C4-2B (cell line): ENCODE measurements around the gene PHKB.

Experiments
- H3K27ac ChIP-seq: fragments of 450-650 bp; 2 replicates; pipeline ENCODE4 v1.5.1; 2017
- CTCF ChIP-seq: fragments of 450-650 bp; conservative IDR thresholded peaks from 2 replicates; pipeline ENCODE4 v1.5.1; 2017; ENCODE audit warnings: mild to moderate bottlenecking
- ZFX ChIP-seq: fragments of 450-650 bp; IDR thresholded peaks from 2 replicates; pipeline ENCODE4 v1.6.1; 2017

Gene PHKB

GRCh38 chr16:47727131-47727530 is 266.0 kb downstream of the PHKB start:
- no peak overlapping the region for H3K27ac ChIP-seq
- TF ChIP-seq CTCF (no peak), ZFX (no peak)

DNA sequence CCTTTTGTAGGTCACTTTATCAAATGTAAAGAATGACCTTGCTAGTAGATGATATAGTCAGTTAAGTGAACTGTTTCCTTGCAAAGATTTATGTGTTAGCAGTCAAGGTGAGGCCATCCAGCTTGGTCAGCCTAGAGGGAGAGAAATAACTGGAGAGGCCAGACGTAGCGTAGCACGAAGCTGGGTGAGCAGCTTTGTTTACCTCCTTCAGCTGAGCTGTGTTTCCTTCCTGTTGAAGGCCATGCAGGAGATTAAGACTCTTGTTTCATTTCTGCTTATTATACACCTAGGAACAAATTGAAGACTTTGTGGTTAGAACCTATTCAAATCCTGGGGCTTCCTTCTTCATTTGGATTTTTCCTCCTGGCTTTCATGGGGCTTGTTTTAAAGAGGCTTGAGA is 267.1 kb downstream of the PHKB start:
- TF ChIP-seq ZFX, result no peak
- no peak for TF ChIP-seq CTCF
- H3K27ac ChIP-seq, result no peak overlapping the region

DNA sequence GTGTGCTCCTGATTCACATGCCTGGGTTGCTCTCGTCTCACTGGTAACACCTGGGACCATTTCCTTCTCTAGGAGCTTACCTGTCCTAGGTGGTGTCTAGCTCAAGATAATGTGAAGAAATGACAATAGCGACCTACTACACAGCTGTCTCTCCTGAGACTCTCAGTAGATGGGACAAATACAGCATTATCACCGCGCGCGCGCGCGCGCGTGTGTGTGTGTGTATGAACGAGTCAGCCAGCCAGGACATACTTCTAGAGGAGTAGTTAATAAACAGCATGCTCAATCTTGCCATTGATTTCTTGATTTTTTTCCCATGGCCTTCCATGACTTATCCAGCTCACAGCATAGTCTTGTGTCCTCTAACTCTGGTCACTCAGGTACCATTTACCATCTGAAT is 268.6 kb downstream of the PHKB start:
- TF ChIP-seq ZFX, result no peak
- TF ChIP-seq CTCF, result no peak
- H3K27ac ChIP-seq, result no peak overlapping the region

DNA sequence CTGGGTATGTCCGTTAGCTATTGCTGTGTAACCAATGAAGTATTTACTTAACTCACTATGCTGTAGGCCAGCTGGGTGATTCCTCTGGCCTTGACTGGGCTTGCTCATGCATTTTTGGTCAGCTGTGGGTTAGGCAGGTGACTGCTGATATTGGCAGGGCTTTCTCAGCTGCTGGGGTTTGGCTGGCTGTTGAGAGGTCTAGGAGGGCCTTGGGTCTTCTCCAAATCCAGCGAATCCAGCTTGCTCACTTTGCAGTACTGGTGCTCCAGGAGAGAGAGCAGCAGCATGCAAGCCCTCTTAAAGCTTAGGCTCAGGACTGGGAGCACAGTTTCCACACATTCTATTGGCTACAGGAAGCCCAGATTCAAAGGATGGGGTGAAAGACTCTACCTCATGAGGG is 270.1 kb downstream of the PHKB start:
- TF ChIP-seq ZFX (no peak), CTCF (no peak)
- H3K27ac ChIP-seq, result no peak overlapping the region

DNA sequence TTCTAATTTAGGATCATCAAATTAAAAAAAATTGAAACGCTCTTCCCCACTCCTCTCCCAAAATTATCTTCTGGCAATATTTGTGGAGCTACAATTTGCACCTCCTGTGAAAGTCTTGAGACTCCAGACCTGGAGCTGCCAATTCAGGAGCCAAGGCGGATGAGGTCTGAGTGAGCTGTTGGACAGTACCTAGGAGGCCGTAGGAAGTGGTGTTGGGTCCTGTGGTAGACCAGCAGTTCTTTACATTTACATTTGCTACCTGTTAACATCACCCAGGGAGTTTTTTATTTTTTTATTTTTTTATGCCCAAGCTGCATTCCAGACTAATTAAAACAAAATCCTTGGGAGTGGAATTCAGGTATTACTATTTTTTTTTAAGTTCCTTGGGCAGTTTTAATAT is 271.0 kb downstream of the PHKB start:
- no peak for TF ChIP-seq CTCF
- no peak for TF ChIP-seq ZFX
- H3K27ac ChIP-seq, result no peak overlapping the region

DNA sequence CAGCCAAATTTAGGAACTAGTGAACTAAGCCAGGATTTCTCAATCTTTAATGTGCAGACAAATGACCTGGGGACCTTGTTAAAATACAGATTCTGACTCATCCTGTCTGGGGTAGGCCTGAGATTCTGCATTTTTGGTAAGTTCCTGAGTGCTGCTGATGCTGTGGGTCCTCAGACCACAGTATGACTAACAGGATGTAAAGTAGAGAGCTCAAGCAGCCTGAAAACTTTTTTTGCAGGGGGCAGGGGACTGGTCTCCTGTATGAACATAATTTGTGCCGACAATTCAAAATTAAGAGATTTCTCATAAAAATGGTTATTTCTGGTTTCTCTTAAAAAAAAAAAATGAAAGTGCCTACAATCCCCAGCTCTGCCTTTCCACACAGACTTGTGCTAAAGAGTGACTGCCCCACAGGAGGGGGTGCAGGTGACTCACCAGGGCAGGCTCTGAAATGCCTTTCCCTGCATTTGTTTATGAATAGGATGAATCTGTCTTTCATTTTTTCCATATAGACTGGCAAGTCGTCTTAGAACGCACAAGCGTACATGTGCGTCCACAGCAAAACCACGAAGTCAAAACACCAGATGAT is 271.5 kb downstream of the PHKB start:
- TF ChIP-seq ZFX, result no peak
- no peak for TF ChIP-seq CTCF
- no peak overlapping the region for H3K27ac ChIP-seq

DNA sequence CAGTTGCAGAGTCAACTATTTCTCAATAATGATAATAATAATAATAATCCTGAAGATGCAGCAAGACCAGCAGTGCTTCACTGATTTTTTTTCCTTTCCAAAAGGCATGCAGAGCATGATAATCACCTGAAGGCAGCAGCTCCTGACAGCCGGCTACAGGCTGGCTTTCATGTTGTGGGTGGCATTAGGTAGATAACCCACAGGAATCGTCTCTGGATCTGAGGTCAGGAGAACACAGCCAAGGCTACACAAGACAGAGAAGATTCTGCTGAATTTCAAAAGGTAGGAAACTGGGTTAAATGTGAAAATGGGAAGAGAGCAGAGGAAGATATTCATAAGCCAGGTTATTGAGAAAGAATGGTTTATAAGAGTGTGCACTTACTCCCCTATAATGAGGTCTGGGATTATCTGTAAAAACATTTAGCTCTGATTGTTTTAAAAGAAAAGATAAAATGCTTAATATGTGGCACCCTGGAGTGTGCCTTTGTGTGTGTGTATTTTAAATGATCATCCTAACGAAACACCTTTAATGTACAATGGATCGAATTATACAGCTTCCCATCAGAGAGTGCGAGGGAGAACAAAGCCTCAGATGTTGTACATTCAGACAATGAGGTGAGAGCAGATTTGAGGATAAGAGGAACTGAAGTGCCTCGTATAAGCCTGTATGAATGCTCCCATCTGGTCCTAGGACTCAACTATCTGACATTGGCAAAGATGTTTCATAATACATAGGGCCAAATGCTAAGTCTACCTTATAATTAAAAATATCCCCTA is 273.1 kb downstream of the PHKB start:
- no peak overlapping the region for H3K27ac ChIP-seq
- TF ChIP-seq ZFX (no peak), CTCF (no peak)
